PC-9 (cell line): ENCODE data around the gene SV2C. TPM values are rescaled to one million over a fixed set of nuclear protein-coding genes. Genes with fewer than 3 reads are reported as not detected.

Source experiments
- BruUV-seq: library from RNA; stranded (reverse); fragments of 400-500 nt; replicated peaks from 2 replicates; lab custom pipeline; 2021; lab: Mats Ljungman, UMichigan
- CTCF ChIA-PET: fragments of 300-600 bp; sonication (Branson Sonifier 250); formaldehyde crosslinking; loops from one replicate; lab custom pipeline; 2022; ENCODE audit warnings: antibody characterized with exemption; lab: Charles Lee
- POLR2A ChIA-PET: fragments of 300-600 bp; sonication (Branson Sonifier 250); formaldehyde crosslinking; loops from one replicate; lab custom pipeline; 2022; ENCODE audit warnings: antibody characterized with exemption; ENCODE audit not compliant: unreplicated experiment; lab: Charles Lee
- DNase-seq, 2 experiments: peaks; one replicate each; pipeline versions ENCODE4 v3.0.0 to v3.0.0-alpha.2; 2015 to 2022; ENCODE audit warnings: mixed read lengths in 1 of 2
- H2AFZ ChIP-seq: fragments of 200-600 bp; sonication (generic); 2 replicates; pipeline ENCODE4 v1.8.1; 2017; ENCODE audit warnings: antibody characterized with exemption
- H3F3A ChIP-seq: fragments of 200-600 bp; sonication (generic); 2 replicates; pipeline ENCODE4 v1.8.1; 2017; ENCODE audit warnings: antibody characterized with exemption, mild to moderate bottlenecking, low read depth; ENCODE audit not compliant: insufficient read depth
- H3K27ac ChIP-seq: fragments of 200-600 bp; sonication (generic); 2 replicates; pipeline ENCODE4 v1.6.1; 2016; ENCODE audit warnings: mixed run types
- H3K27me3 ChIP-seq: fragments of 200-600 bp; sonication (generic); 2 replicates; pipeline ENCODE4 v1.6.1; 2016; ENCODE audit warnings: low read depth, mixed run types; ENCODE audit not compliant: insufficient read depth
- H3K36me3 ChIP-seq: fragments of 200-600 bp; sonication (generic); 2 replicates; pipeline ENCODE4 v1.6.1; 2016; ENCODE audit warnings: low read depth, mixed run types
- H3K4me1 ChIP-seq: fragments of 200-600 bp; sonication (generic); replicated peaks from 2 replicates; pipeline ENCODE4 v1.6.1; 2016; ENCODE audit warnings: mixed run types; ENCODE audit not compliant: insufficient read depth
- H3K4me2 ChIP-seq: fragments of 200-600 bp; sonication (generic); 2 replicates; pipeline ENCODE4 v1.6.1; 2017; ENCODE audit warnings: mixed run types
- H3K4me3 ChIP-seq: fragments of 200-600 bp; sonication (generic); 2 replicates; pipeline ENCODE4 v1.6.1; 2016; ENCODE audit warnings: mixed run types
- H3K79me2 ChIP-seq: fragments of 200-600 bp; sonication (generic); 2 replicates; pipeline ENCODE4 v1.6.1; 2017; ENCODE audit warnings: low read depth, mixed run types
- H3K9me2 ChIP-seq: fragments of 200-600 bp; sonication (generic); 2 replicates; pipeline ENCODE4 v1.8.1; 2017; ENCODE audit warnings: mild to moderate bottlenecking; ENCODE audit not compliant: insufficient read depth
- H3K9me3 ChIP-seq: fragments of 200-600 bp; sonication (generic); 2 replicates; pipeline ENCODE4 v1.8.1; 2016; ENCODE audit warnings: low read depth; ENCODE audit not compliant: insufficient read depth
- H4K20me1 ChIP-seq: fragments of 200-600 bp; sonication (generic); 2 replicates; pipeline ENCODE4 v1.8.1; 2017; ENCODE audit not compliant: insufficient read depth
- EZH2 ChIP-seq: fragments of 200-600 bp; sonication (generic); IDR thresholded peaks from 2 replicates; pipeline ENCODE4 v1.8.0; 2017; ENCODE audit warnings: antibody characterized with exemption, low read depth
- intact Hi-C: fragments of 100-400 bp; cut with micrococcal nuclease; formaldehyde crosslinking; loops from one replicate; pipeline ENCODE4 v1.10.0; 2022; ENCODE audit not compliant: unreplicated experiment
- total RNA-seq: library from RNA; stranded (reverse); gene quantifications from 2 replicates; pipeline ENCODE4 v1.2.3, GENCODE V29; 2021
- TF ChIP-seq, protein P1 (sequence below): fragments of 200-600 bp; sonication (generic); conservative IDR thresholded peaks from 2 replicates; pipeline ENCODE4 v1.6.1; 2017; ENCODE audit warnings: mixed run types, antibody characterized with exemption, mild to moderate bottlenecking, moderate library complexity

SV2C gene
- total RNA-seq, 1 experiment from 2014 or later, result not detected

DNA sequence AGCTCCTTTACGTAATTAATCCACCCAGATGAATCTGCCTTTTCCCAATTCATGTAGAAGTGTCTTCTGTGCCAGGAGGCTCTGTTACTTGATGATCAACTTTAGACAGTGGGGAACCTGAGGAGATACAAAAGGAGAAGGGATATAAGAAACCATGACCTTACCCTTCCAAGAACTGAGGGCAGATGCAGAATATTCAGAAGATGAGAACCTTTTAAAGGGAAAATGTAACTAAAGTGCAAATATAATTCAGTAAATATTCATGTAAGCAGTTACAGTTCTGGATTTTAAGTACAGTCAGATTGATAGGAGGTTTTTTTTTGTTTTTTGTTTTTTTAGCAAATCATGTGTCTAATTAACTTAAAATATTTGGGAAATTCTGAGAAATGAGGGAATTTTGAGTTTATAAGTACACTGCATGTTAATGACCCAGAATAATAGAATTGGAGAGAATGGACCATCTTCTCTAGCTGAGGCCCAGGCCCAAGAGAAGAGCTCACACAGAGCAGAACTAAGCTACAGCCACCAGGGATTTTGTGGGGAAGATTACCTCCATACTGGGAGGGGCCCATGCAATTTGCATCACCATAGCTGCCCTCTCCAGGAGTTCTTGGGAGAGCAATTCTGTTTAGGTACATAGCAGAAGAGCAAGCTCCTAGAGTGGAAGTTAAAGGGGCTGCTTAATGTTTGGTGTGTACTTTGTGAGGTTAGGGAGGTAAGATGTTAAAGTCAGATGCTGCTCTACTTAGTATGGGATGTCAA lies 61.5 kb downstream of the SV2C start:
- H3K27ac ChIP-seq, result no peak overlapping the region
- no peaks in the 10 kb centered on the region for H3K79me2 ChIP-seq
- CTCF ChIA-PET, result no interaction called here
- POLR2A ChIA-PET, result no interaction called here
- no peak overlapping the region for H3K4me3 ChIP-seq
- H3K4me2 ChIP-seq, result no peak overlapping the region
- no peaks in the 10 kb centered on the region for H4K20me1 ChIP-seq
- no peaks in the 10 kb centered on the region for H3K9me3 ChIP-seq
- no peaks in the 10 kb centered on the region for H3K9me2 ChIP-seq
- DNase-seq, result no peak
- no TSS peak for BruUV-seq
- no peaks in the 10 kb centered on the region for H3K36me3 ChIP-seq
- TF ChIP-seq, protein P1, sequence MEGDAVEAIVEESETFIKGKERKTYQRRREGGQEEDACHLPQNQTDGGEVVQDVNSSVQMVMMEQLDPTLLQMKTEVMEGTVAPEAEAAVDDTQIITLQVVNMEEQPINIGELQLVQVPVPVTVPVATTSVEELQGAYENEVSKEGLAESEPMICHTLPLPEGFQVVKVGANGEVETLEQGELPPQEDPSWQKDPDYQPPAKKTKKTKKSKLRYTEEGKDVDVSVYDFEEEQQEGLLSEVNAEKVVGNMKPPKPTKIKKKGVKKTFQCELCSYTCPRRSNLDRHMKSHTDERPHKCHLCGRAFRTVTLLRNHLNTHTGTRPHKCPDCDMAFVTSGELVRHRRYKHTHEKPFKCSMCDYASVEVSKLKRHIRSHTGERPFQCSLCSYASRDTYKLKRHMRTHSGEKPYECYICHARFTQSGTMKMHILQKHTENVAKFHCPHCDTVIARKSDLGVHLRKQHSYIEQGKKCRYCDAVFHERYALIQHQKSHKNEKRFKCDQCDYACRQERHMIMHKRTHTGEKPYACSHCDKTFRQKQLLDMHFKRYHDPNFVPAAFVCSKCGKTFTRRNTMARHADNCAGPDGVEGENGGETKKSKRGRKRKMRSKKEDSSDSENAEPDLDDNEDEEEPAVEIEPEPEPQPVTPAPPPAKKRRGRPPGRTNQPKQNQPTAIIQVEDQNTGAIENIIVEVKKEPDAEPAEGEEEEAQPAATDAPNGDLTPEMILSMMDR, result no peak
- no peak for TF ChIP-seq EZH2
- no peaks in the 10 kb centered on the region for H3K4me1 ChIP-seq
- no peaks in the 10 kb centered on the region for H3F3A ChIP-seq
- peaks cover 9% of the 10 kb centered on the region; the same call in 1 of the 2 replicates for H3K27me3 ChIP-seq
- intact Hi-C loops, result no loop called here
- H2AFZ ChIP-seq, result no peak overlapping the region

DNA sequence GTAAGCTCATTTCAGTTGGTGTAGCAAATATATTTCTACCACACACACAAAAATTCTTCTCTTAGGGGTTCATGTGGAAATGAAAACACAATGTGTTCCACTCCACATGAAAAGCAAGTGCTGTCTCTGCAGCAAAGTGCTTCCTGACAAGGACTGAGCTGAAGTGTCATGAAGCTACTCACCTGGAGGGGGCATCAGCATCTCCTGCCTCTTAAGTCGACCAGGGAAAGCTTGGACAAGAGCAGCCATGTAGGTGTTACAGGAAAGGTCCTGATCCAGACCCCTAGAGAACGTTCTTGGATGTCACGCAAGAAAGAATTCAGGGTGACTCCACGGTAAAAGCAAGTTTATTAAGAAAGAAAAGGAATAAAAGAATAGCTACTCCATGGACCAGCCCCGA lies 62.8 kb downstream of the SV2C start:
- Histone ChIP-seq H3K79me2 (no peaks in the 10 kb centered on the region), H3K27ac (no peak overlapping the region), H3K27me3 (no peaks in the 10 kb centered on the region), H3K9me3 (no peaks in the 10 kb centered on the region), H3K4me3 (no peak overlapping the region), H3K4me1 (no peaks in the 10 kb centered on the region), H4K20me1 (no peaks in the 10 kb centered on the region), H3K9me2 (no peaks in the 10 kb centered on the region), H3K36me3 (no peaks in the 10 kb centered on the region), H3F3A (no peaks in the 10 kb centered on the region), H3K4me2 (no peak overlapping the region), H2AFZ (no peak overlapping the region)
- intact Hi-C loops, result no loop called here
- TF ChIP-seq, protein P1, result peak; percentile 39; the same call in 1 of the 2 replicates
- TF ChIP-seq EZH2, result no peak
- no peak for DNase-seq
- BruUV-seq, result no TSS peak
- POLR2A ChIA-PET, result no interaction called here
- CTCF ChIA-PET, result no interaction called here

DNA sequence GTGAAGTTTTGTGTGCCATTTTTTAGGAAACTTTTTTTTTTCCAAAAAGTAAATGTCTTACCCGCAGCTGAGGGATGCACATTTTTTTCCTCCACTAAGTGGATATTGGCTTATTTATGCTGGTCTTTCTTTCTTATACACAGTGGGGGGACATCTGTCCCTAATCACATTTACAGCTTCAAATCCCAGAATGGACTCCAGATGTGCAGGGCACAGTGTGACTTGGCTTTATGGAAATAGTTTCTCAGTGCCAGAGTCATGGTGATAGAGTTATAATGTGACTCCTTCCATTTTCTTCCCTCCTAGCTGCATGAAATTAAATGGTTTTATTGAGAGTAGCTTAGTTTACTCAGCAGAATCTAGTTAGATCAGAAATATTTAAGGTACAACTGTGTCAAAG lies 66.5 kb downstream of the SV2C start:
- no peaks in the 10 kb centered on the region for H3K27me3 ChIP-seq
- H3K4me3 ChIP-seq, result no peak overlapping the region
- ChIA-PET POLR2A (no interaction called here), CTCF (no interaction called here)
- H3F3A ChIP-seq, result no peaks in the 10 kb centered on the region
- H2AFZ ChIP-seq, result no peak overlapping the region
- H3K4me2 ChIP-seq, result no peak overlapping the region
- intact Hi-C loops, result no loop called here
- BruUV-seq, result no TSS peak
- no peaks in the 10 kb centered on the region for H3K9me2 ChIP-seq
- H4K20me1 ChIP-seq, result no peaks in the 10 kb centered on the region
- H3K9me3 ChIP-seq, result no peaks in the 10 kb centered on the region
- no peak for DNase-seq
- H3K27ac ChIP-seq, result no peak overlapping the region
- no peaks in the 10 kb centered on the region for H3K36me3 ChIP-seq
- TF ChIP-seq, protein P1, result no peak
- TF ChIP-seq EZH2, result no peak
- H3K4me1 ChIP-seq, result no peaks in the 10 kb centered on the region
- no peaks in the 10 kb centered on the region for H3K79me2 ChIP-seq
